K562 (cell line): ENCODE data around the gene MAN2A1. TPM values are rescaled to one million over a fixed set of nuclear protein-coding genes. Genes with fewer than 3 reads are reported as not detected.
A peak's percentile ranks its signal among the peaks of the same experiment; 100 is the strongest.
"Not testable (repeated sequence)": the region's sequence is repeated elsewhere in the genome, so short reads cannot be mapped to it uniquely, and the experiment has no call there.

Experiments
- ATAC-seq: fragments of 200-7000 bp; cut with Tn5 transposase; 3 replicates; pipeline ENCODE4 v1.9.1; 2020; ENCODE audit warnings: moderate library complexity
- BruUV-seq: library from RNA; stranded (reverse); fragments of 400-500 nt; replicated peaks from 2 replicates; lab custom pipeline; 2021; lab: Mats Ljungman, UMichigan
- CTCF ChIA-PET: fragments of 300-600 bp; formaldehyde crosslinking; extraction: SDS; loops from one replicate; lab custom pipeline; 2021; ENCODE audit warnings: low intra/inter-chr PET ratio; lab: Yijun Ruan, JAX
- POLR2A ChIA-PET: fragments of 300-600, 350-650 bp; sonication (Branson Sonifier 250); formaldehyde crosslinking; extraction: SDS; loops from one replicate; lab custom pipeline; 2021; ENCODE audit warnings: antibody characterized with exemption, inconsistent platforms; lab: Yijun Ruan, JAX
- DNase-seq, 4 experiments: peaks; one replicate each; pipeline versions ENCODE4 v3.0.0 to v3.0.0-alpha.2; 2011 to 2018; ENCODE audit warnings: low spot score in 3 of 4, mixed read lengths in 3 of 4; ENCODE audit errors: extremely low read depth in 1 of 4
- FAIRE-seq: peaks from 2 replicates; lab custom pipeline; 2011; peaks lifted over from hg19 to GRCh38; lab: Jason Lieb, UNC
- H2AFZ ChIP-seq: 2 replicates; pipeline ENCODE4 v1.6.0; 2011; ENCODE audit warnings: low read depth, low read length, control low read depth, inconsistent platforms
- H3K27ac ChIP-seq: fragments of 200-600 bp; 3 replicates; pipeline ENCODE4 v1.8.0; 2011; ENCODE audit warnings: low read depth, mild to moderate bottlenecking, control low read depth, inconsistent platforms, low read length, moderate library complexity, mixed read lengths; ENCODE audit errors: extremely low read depth
- H3K27me3 ChIP-seq, 2 experiments: fragments of 300-600 bp in 1 of 2; 2 replicates in 1 of 2; 3 replicates in 1 of 2; pipeline versions ENCODE4 v1.6.0 to v1.8.0; 2011; ENCODE audit warnings: inconsistent platforms in 2 of 2, low read length in 2 of 2, mild to moderate bottlenecking in 1 of 2, mixed read lengths in 1 of 2, moderate library complexity in 1 of 2; ENCODE audit not compliant: control insufficient read depth in 2 of 2, insufficient read depth in 2 of 2
- H3K36me3 ChIP-seq: fragments of 300-600 bp; 3 replicates; pipeline ENCODE4 v1.8.0; 2011; ENCODE audit warnings: mild to moderate bottlenecking, low read length, inconsistent platforms; ENCODE audit not compliant: control insufficient read depth, insufficient read depth
- H3K4me1 ChIP-seq, 2 experiments: fragments of 200-600 bp in 1 of 2; replicated peaks in 1 of 2; 2 replicates in 1 of 2; 3 replicates in 1 of 2; pipeline versions ENCODE4 v1.5.1 to v1.8.0; 2011; ENCODE audit warnings: inconsistent platforms in 2 of 2, low read length in 2 of 2, mild to moderate bottlenecking in 1 of 2, mixed read lengths in 1 of 2, moderate library complexity in 1 of 2; ENCODE audit not compliant: control insufficient read depth in 2 of 2, insufficient read depth in 2 of 2
- H3K4me2 ChIP-seq: 2 replicates; pipeline ENCODE4 v1.6.1; 2011; ENCODE audit warnings: low read length, control low read depth, inconsistent platforms, mixed read lengths; ENCODE audit not compliant: insufficient read depth
- H3K4me3 ChIP-seq: fragments of 200-600 bp; sonication (generic), shearing (Covaris generic); 2 replicates; pipeline ENCODE4 v1.5.1; 2016; ENCODE audit warnings: control low read depth, inconsistent platforms
- H3K79me2 ChIP-seq: fragments of 200-600 bp; 3 replicates; pipeline ENCODE4 v1.8.0; 2011; ENCODE audit warnings: low read length, inconsistent platforms; ENCODE audit not compliant: control insufficient read depth, insufficient read depth
- H3K9ac ChIP-seq, 2 experiments: 2 replicates each; pipeline versions ENCODE4 v1.6.0 to v1.6.1; 2011; ENCODE audit warnings: low read depth in 2 of 2, low read length in 2 of 2, control low read depth in 1 of 2, inconsistent platforms in 1 of 2, mild to moderate bottlenecking in 1 of 2, mixed read lengths in 1 of 2; ENCODE audit not compliant: insufficient read depth in 1 of 2
- H3K9me1 ChIP-seq: one replicate; pipeline ENCODE4 v1.6.0; 2011; ENCODE audit warnings: inconsistent platforms, mild to moderate bottlenecking, low read length, moderate library complexity; ENCODE audit not compliant: control insufficient read depth, insufficient read depth
- H3K9me3 ChIP-seq: replicated peaks from 2 replicates; pipeline ENCODE4 v1.5.1; 2011; ENCODE audit warnings: low read depth, low read length, inconsistent platforms; ENCODE audit not compliant: control insufficient read depth, insufficient read depth
- H4K20me1 ChIP-seq: replicated peaks from 2 replicates; pipeline ENCODE4 v1.6.1; 2011; ENCODE audit warnings: low read length, inconsistent platforms, mixed read lengths; ENCODE audit not compliant: control insufficient read depth, insufficient read depth
- C11orf30 ChIP-seq: fragments of 450-650 bp; IDR thresholded peaks from 2 replicates; pipeline ENCODE4 v1.6.1; 2016; ENCODE audit warnings: low read depth, mild to moderate bottlenecking
- NUFIP1 ChIP-seq: fragments of 450-650 bp; IDR thresholded peaks from 2 replicates; pipeline ENCODE4 v1.6.1; 2018; ENCODE audit not compliant: partially characterized antibody
- PHF21A ChIP-seq: fragments of 450-650 bp; IDR thresholded peaks from 2 replicates; pipeline ENCODE4 v1.6.1; 2017; ENCODE audit warnings: low read depth, borderline replicate concordance
- USF1 ChIP-seq: sonication (generic); formaldehyde crosslinking; IDR thresholded peaks from 2 replicates; pipeline ENCODE4 v1.9.0; 2022; ENCODE audit warnings: mild to moderate bottlenecking, missing genetic modification reagents
- USF2 ChIP-seq: sonication (generic); formaldehyde crosslinking; IDR thresholded peaks from 2 replicates; pipeline ENCODE4 v1.5.0; 2020; ENCODE audit warnings: missing genetic modification reagents
- ZNF174 ChIP-seq: fragments of 250-450 bp; sonication (Bioruptor Pico); IDR thresholded peaks from 2 replicates; pipeline ENCODE4 v1.4.0; 2020; ENCODE audit warnings: mild to moderate bottlenecking
- ZNF431 ChIP-seq: sonication (generic); formaldehyde crosslinking; IDR thresholded peaks from 2 replicates; pipeline ENCODE4 v1.8.0; 2022; ENCODE audit warnings: mild to moderate bottlenecking, missing genetic modification reagents
- ZNF57 ChIP-seq: fragments of 450-650 bp; formaldehyde crosslinking; IDR thresholded peaks from 2 replicates; pipeline ENCODE4 v1.4.0; 2020; ENCODE audit warnings: mild to moderate bottlenecking, moderate library complexity
- WGBS: fragments of 100-300 bp; shearing (Covaris generic); methylation state at CpG from one replicate; pipeline ENCODE4 v1.1.6; 2016; ENCODE audit warnings: low coverage, mixed read lengths; ENCODE audit not compliant: insufficient coverage; ENCODE audit errors: missing lambda C conversion rate; 5-methylcytosine and 5-hydroxymethylcytosine counted together
- in situ Hi-C: fragments of 300-500 bp; cut with MboI; formaldehyde crosslinking; loops from 4 replicates; pipeline ENCODE4 v1.15.0; 2018; ENCODE audit warnings: inconsistent platforms, mixed read lengths
- intact Hi-C: fragments of 100-400 bp; cut with micrococcal nuclease; formaldehyde crosslinking; loops from 2 replicates; pipeline ENCODE4 v1.14.2; 2022
- polyA plus RNA-seq, 8 experiments: library from polyadenylated mRNA; depleted of rRNA in 4 of 8; stranded (reverse) in 5 of 8; unstranded in 3 of 8; fragments of >200 nt; fragmentation: Nextera tagmentation in 2 of 8; fragmentation: Illumina TruSeq in 1 of 8; extraction: Ambion mirVana in 2 of 8; extraction: Trizol in 1 of 8; gene quantifications; 2 replicates each; pipeline versions ENCODE4 v1.2.1 to v1.2.3, GENCODE V29; 2011 to 2014; ENCODE audit warnings: inconsistent platforms in 1 of 8, missing spikeins in 1 of 8
- total RNA-seq, 7 experiments: library from RNA; depleted of rRNA in 6 of 7; stranded (reverse); fragments of >200 nt in 6 of 7; fragmentation: Illumina TruSeq in 2 of 7; extraction: Trizol in 2 of 7; gene quantifications; 2 replicates each; pipeline versions ENCODE4 v1.2.1 to v1.2.3, GENCODE V29; 2011 to 2021; ENCODE audit warnings: low replicate concordance in 1 of 7

The MAN2A1 gene
- total and polyA plus RNA-seq, 9 of the 15 experiments (the other 6 are each of a cell fraction or from before 2014, with no cell fraction given), result 5.2 to 32.0 (median 19.8) TPM

GRCh38 chr5:109893271-109893670, 203.5 kb downstream of the MAN2A1 start:
- ATAC-seq, H3K9me1 ChIP-seq, POLR2A ChIA-PET, intact Hi-C loops, FAIRE-seq, in situ Hi-C loops, CTCF ChIA-PET, H3K4me1 ChIP-seq, H4K20me1 ChIP-seq, H3K79me2 ChIP-seq, H3K27ac ChIP-seq, H3K9ac ChIP-seq, H3K4me2 ChIP-seq, BruUV-seq, DNase-seq, H3K27me3 ChIP-seq, H2AFZ ChIP-seq, H3K4me3 ChIP-seq, H3K9me3 ChIP-seq, H3K36me3 ChIP-seq: not testable (repeated sequence)
- TF ChIP-seq ZNF431 (CRISPR knock-in tag), result peak; percentile 93
- WGBS, result 13% methylated on average over 2 of the region's 2 CpGs

- CTCF ChIA-PET, result no interaction called here
- Histone ChIP-seq H3K4me1 (no peaks in the 10 kb centered on the region), H3K9ac (no peak overlapping the region), H3K4me3 (no peak overlapping the region), H4K20me1 (no peaks in the 10 kb centered on the region), H2AFZ (no peak overlapping the region), H3K79me2 (no peaks in the 10 kb centered on the region), H3K9me3 (no peaks in the 10 kb centered on the region), H3K9me1 (no peaks in the 10 kb centered on the region), H3K27me3 (peaks cover 0 to 4% of the 10 kb centered on the region in 2 experiments; a peak in 1 of 5 replicates), H3K4me2 (no peak overlapping the region), H3K36me3 (no peaks in the 10 kb centered on the region), H3K27ac (no peak overlapping the region)
- no peak for ATAC-seq
- no peak for DNase-seq
- BruUV-seq, result no TSS peak
- FAIRE-seq, result no peak
- in situ Hi-C loops, result no loop called here
- 2% methylated on average over 9 of the region's 9 CpGs for WGBS
- POLR2A ChIA-PET, result interaction anchor here (1.1 kb wide), 1 partner anchor 208 kb away, joined by 5 read pairs; no protein-coding TSS in a partner anchor
- intact Hi-C loops, result no loop called here
- no peak for TF ChIP-seq ZNF57 (CRISPR knock-in tag)
- TF ChIP-seq ZNF174 (CRISPR knock-in tag), result no peak
- TF ChIP-seq C11orf30, result no peak
- TF ChIP-seq NUFIP1, result no peak
- no peak for TF ChIP-seq PHF21A
- no peak for TF ChIP-seq USF1 (CRISPR knock-in tag)
- no peak for TF ChIP-seq USF2 (CRISPR knock-in tag)
These were observed 208.8 kb downstream of the MAN2A1 start for GRCh38 chr5:109898269-109899162.
